ENCODE data around the gene CCDC60.

CCDC60 gene

GRCh38 chr12:119374635-119375034 is 40.1 kb downstream of the CCDC60 start:
- no peak overlapping the region for H3K27ac ChIP-seq
- no peak for TF ChIP-seq ZFX (IDR thresholded peaks at IDR 0.05)
- TF ChIP-seq, protein P1, sequence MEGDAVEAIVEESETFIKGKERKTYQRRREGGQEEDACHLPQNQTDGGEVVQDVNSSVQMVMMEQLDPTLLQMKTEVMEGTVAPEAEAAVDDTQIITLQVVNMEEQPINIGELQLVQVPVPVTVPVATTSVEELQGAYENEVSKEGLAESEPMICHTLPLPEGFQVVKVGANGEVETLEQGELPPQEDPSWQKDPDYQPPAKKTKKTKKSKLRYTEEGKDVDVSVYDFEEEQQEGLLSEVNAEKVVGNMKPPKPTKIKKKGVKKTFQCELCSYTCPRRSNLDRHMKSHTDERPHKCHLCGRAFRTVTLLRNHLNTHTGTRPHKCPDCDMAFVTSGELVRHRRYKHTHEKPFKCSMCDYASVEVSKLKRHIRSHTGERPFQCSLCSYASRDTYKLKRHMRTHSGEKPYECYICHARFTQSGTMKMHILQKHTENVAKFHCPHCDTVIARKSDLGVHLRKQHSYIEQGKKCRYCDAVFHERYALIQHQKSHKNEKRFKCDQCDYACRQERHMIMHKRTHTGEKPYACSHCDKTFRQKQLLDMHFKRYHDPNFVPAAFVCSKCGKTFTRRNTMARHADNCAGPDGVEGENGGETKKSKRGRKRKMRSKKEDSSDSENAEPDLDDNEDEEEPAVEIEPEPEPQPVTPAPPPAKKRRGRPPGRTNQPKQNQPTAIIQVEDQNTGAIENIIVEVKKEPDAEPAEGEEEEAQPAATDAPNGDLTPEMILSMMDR (conservative IDR thresholded peaks at IDR 0.05), result no peak

DNA sequence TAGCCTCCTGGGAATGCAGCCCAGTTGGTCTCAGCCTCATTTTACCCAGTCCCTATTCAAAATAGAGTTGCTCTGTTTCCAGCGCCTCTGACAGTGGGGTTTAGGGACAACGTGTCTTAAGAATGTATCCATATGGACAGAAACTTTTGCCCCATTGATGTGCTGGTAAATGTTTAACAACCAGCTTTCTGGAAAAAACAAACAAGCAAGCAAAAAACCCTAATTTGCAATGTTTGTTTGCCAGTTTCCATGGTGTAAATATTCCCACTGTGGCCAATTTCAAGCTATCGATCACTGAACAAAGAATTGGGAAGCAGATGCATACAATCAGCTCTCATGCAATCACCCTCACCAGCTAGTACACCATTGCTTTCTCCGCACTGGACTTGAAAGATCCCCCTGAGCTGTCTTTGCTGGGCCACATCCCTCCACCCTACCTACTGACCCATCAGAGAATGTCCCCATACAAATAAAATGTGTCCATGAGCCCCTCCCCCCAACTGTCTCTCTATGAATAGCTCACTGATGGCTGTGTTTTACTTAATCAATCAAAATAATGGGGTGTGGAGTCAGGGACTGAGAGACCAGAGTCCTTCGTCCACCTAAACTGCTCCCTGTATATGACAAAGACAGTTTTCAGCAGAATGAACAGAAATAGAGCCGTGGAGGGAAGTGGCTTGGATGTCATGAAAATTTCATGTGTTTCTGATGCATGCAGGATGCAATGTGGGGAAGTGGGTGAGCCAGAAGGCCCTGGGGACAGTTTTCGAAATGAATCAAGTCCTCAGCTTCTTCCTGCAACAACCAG is 40.8 kb downstream of the CCDC60 start:
- H3K27ac ChIP-seq, result no peak overlapping the region
- TF ChIP-seq, protein P1 (conservative IDR thresholded peaks at IDR 0.05), result no peak
- TF ChIP-seq ZFX (IDR thresholded peaks at IDR 0.05), result no peak

- TF ChIP-seq, protein P1 (conservative IDR thresholded peaks at IDR 0.05), result no peak
- no peak for TF ChIP-seq ZFX (IDR thresholded peaks at IDR 0.05)
- H3K27ac ChIP-seq, result no peak overlapping the region
Measured at GRCh38 chr12:119375883-119376190, 41.3 kb downstream of the CCDC60 start.

DNA sequence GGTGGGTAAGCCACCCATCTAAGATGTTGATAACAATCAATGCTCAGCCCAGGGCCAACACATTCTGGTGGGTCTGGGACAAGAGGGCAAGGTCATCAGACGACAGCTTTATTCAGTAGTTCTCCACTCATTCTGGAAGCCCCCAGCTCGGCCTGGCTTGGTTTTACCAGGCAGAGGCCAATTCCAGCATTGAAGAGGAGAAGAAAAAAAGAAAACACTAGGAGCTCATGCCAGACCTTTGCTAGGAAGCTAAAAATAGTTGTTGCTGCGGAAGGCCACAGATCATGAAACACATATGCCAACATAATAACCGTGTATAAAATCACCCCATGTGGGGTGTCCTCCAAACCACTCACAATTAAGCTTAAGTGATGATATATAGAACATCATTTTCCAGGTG is 44.4 kb downstream of the CCDC60 start:
- TF ChIP-seq, protein P1 (conservative IDR thresholded peaks at IDR 0.05), result no peak
- no peak for TF ChIP-seq ZFX (IDR thresholded peaks at IDR 0.05)

DNA sequence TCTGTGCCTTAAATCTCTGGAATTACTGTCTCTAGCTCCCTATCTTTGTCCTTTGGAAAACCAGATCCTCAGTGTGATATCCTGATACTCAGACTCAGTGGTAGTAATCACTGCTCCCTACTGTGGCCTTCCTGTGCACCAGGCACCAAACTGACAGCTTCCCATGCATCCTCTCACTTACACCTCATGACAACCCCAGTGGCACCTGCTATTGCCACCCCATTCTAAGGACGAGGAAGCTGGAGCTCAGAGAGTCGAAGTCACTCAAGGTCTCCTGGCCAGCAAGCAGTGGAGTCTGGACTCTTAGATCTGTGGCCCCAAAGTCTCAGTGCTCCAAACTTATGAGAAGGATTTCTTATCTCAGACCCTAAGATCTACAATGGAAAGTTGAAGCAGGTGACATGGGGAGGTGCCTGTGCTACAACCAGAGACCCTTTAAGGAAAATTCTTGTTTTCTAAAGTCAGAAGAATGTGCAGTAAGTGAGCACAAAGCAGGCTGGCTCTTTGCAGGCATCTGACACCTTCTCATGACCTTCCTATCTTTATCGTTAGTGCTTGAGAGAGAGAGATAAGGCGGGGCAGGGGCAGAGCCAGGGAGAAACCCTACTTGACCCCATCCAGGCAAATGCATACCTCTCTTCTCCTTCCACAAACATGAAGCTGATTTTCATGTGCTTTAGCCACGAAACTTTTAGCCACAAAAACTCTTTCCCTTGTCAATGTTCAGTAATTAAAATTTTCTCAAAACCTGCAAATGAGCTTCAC is 47.1 kb downstream of the CCDC60 start:
- TF ChIP-seq, protein P1 (conservative IDR thresholded peaks at IDR 0.05), result no peak
- TF ChIP-seq ZFX (IDR thresholded peaks at IDR 0.05), result no peak
- no peak overlapping the region for H3K27ac ChIP-seq

More for the DNA sequence above, 44.4 kb downstream of the CCDC60 start:
- H3K27ac ChIP-seq, result no peak overlapping the region

DNA sequence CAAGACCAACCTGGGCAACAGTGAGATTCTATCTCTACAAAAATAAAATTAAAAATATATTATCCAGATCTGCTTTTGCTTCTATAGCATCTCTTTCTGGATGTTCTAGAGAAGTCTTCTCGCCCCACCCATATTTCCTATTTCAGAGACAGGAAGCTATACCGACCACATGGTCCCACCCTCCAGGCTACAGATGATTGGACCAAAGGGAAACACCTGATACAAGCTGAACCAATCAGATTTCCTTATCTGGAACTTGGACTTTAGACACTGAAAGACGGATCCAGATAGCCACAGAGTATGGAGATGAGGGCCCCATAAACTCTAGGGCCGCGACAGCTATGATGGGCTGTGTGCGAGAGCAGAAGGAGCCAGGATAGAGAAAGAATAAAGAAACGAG is 48.7 kb downstream of the CCDC60 start:
- no peak overlapping the region for H3K27ac ChIP-seq
- TF ChIP-seq, protein P1 (conservative IDR thresholded peaks at IDR 0.05), result no peak
- no peak for TF ChIP-seq ZFX (IDR thresholded peaks at IDR 0.05)

DNA sequence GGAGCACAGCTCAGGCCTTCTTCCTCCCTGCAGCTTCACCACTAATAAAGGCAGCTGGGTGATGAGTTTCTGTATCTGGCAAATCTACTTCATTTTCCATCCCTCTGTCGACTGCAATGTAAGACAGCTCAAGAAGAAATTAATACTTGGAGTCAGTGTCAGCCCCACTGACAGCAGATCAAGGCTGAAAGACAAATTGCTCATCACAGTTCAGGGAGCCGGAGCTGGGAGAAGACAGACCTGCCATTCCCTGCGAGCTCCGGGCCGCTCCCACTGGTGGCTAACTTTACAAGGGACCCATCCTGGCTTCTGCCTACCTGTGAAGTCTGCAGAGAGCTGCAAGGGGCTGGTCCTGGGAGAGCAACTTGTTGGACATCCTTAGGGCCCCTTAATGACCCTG is 49.8 kb downstream of the CCDC60 start:
- TF ChIP-seq, protein P1 (conservative IDR thresholded peaks at IDR 0.05), result no peak
- TF ChIP-seq ZFX (IDR thresholded peaks at IDR 0.05), result no peak
- no peak overlapping the region for H3K27ac ChIP-seq

Data from C4-2B (cell line).